GM18870 (cell line): ENCODE measurements around the gene TCP1.
"Not testable (repeated sequence)": the region's sequence is repeated elsewhere in the genome, so short reads cannot be mapped to it uniquely, and the experiment has no call there.

Experiments
- ATAC-seq: cut with Tn5 transposase; IDR thresholded peaks from one replicate; pipeline ENCODE4 v1.9.1; 2021; ENCODE audit warnings: moderate library complexity; ENCODE audit not compliant: unreplicated experiment

The TCP1 gene

GRCh38 chr6:159789377-159790148 lies at the start of gene TCP1:
Gene TCP1 (minus strand): TSS chr6:159789602. CDS start chr6:159789468, 134 bp downstream.
- peak; percentile 78 for ATAC-seq

GRCh38 chr6:159838020-159838744 lies 48.8 kb upstream of the TCP1 start:
- ATAC-seq, result no peak

GRCh38 chr6:159837511-159837910 lies 48.1 kb upstream of the TCP1 start:
- no peak for ATAC-seq

GRCh38 chr6:159836718-159837490 lies 47.5 kb upstream of the TCP1 start:
- ATAC-seq, result no peak

GRCh38 chr6:159833997-159834603 lies 44.7 kb upstream of the TCP1 start:
- no peak for ATAC-seq

- no peak for ATAC-seq
These were observed 44.2 kb upstream of the TCP1 start for GRCh38 chr6:159833556-159833955.

- ATAC-seq, result no peak
These were observed 43.5 kb upstream of the TCP1 start for GRCh38 chr6:159832946-159833345.

GRCh38 chr6:159831373-159831679 lies 41.9 kb upstream of the TCP1 start:
- no peak for ATAC-seq

GRCh38 chr6:159830501-159831372 lies 41.3 kb upstream of the TCP1 start:
- no peak for ATAC-seq

GRCh38 chr6:159829526-159829925 lies 40.1 kb upstream of the TCP1 start:
- peak; percentile 80 for ATAC-seq

- ATAC-seq, result no peak
These were observed 38.7 kb upstream of the TCP1 start for GRCh38 chr6:159828074-159828473.

- no peak for ATAC-seq
These were observed 37.7 kb upstream of the TCP1 start for GRCh38 chr6:159826968-159827647.

- ATAC-seq, result no peak
These were observed 36.6 kb upstream of the TCP1 start for GRCh38 chr6:159826004-159826403.

GRCh38 chr6:159824690-159825089 lies 35.3 kb upstream of the TCP1 start:
- ATAC-seq, result not testable (repeated sequence)

- ATAC-seq, result no peak
These were observed 34.6 kb upstream of the TCP1 start for GRCh38 chr6:159823953-159824352.

- ATAC-seq, result no peak
These were observed 32.3 kb upstream of the TCP1 start for GRCh38 chr6:159821726-159822125.

- no peak for ATAC-seq
These were observed 31.7 kb upstream of the TCP1 start for GRCh38 chr6:159821122-159821521.

GRCh38 chr6:159819932-159820640 lies 30.7 kb upstream of the TCP1 start:
- no peak for ATAC-seq

- ATAC-seq, result no peak
These were observed 29.7 kb upstream of the TCP1 start for GRCh38 chr6:159819098-159819497.
